ENCODE results near the gene CDK6. TPM values are rescaled to one million over a fixed set of nuclear protein-coding genes. Genes with fewer than 3 reads are reported as not detected.

The CDK6 gene
- total and polyA plus RNA-seq, 2 of the 8 experiments (the other 6 are each of a cell fraction or from before 2014, with no cell fraction given): 5.9 to 18.9 TPM

- Histone ChIP-seq H2AFZ (ENCODE audit: low read length) (no peak overlapping the region), H3K27me3 (replicated peaks in 1 of 4; ENCODE audit: control insufficient read depth in 3 of 4, extremely low read depth in 1 of 4, insufficient read depth in 3 of 4, low read length in 3 of 4) (no peaks in the 10 kb centered on the region), H4K20me1 (replicated peaks in 1 of 2; ENCODE audit: control insufficient read depth in 1 of 2, insufficient read depth in 2 of 2, low read length in 2 of 2) (no peaks in the 10 kb centered on the region), H2AK5ac (ENCODE audit: low read depth, low read length) (no peak overlapping the region), H3K14ac (ENCODE audit: insufficient read length) (no peak overlapping the region), H2BK12ac (ENCODE audit: low read depth, low read length) (no peak overlapping the region), H3K79me1 (ENCODE audit: low read depth, low read length) (no peaks in the 10 kb centered on the region), H3K9me3 (ENCODE audit: insufficient read depth in 2 of 2, low read depth in 1 of 2, low read length in 1 of 2) (no peaks in the 10 kb centered on the region), H3K4me1 (replicated peaks in 1 of 4; ENCODE audit: control insufficient read depth in 3 of 4, insufficient read depth in 4 of 4, low read length in 3 of 4) (no peaks in the 10 kb centered on the region), H3K23ac (ENCODE audit: insufficient read length) (no peak overlapping the region), H2BK5ac (ENCODE audit: low read depth, low read length) (no peak overlapping the region), H3K56ac (replicated peaks; ENCODE audit: insufficient read length, low read depth, low read length) (no peak overlapping the region), H4K5ac (ENCODE audit: insufficient read length, low read depth, low read length) (no peak overlapping the region), H3K9ac (replicated peaks in 1 of 4; ENCODE audit: extremely low read depth in 1 of 4, low read depth in 3 of 4, low read length in 3 of 4) (no peak overlapping the region), H2BK15ac (ENCODE audit: low read length) (no peak overlapping the region), H4K8ac (ENCODE audit: extremely low read depth, insufficient read depth, low read length) (no peak overlapping the region), H3K18ac (ENCODE audit: extremely low read depth, low read length) (no peak overlapping the region), H3K79me2 (ENCODE audit: control insufficient read depth in 1 of 2, insufficient read depth in 2 of 2, low read length in 2 of 2) (no peaks in the 10 kb centered on the region), H3K4ac (replicated peaks; ENCODE audit: insufficient read length, low read depth, low read length) (no peak overlapping the region), H3K36me3 (ENCODE audit: control insufficient read depth in 2 of 4, insufficient read depth in 4 of 4, low read length in 3 of 4) (no peaks in the 10 kb centered on the region), H3K27ac (ENCODE audit: low read depth, low read length) (no peak overlapping the region), H3K4me2 (ENCODE audit: insufficient read depth in 1 of 2, low read depth in 2 of 2, low read length in 2 of 2) (no peak overlapping the region), H2BK20ac (ENCODE audit: low read length) (no peak overlapping the region), H2BK120ac (replicated peaks; ENCODE audit: low read depth, low read length) (no peak overlapping the region), H3K4me3 (ENCODE audit: extremely low read depth in 1 of 4, insufficient read depth in 2 of 4, low read depth in 3 of 4, low read length in 4 of 4) (no peak overlapping the region), H4K91ac (replicated peaks; ENCODE audit: insufficient read length, low read length) (no peak overlapping the region), H3K23me2 (ENCODE audit: low read depth, low read length) (no peaks in the 10 kb centered on the region)
- FAIRE-seq (no peak), DNase-seq (ENCODE audit: low read depth in 1 of 2, low spot score in 2 of 2) (no peak)
- POLR2A ChIA-PET (ENCODE audit: partially characterized antibody): no interaction called here
- WGBS, 2 experiments (ENCODE audit: extremely low coverage in 1 of 2, insufficient coverage in 1 of 2, insufficient read length in 1 of 2, insufficient replicate concordance in 2 of 2, low coverage in 1 of 2, low lambda C conversion rate in 2 of 2, missing lambda C conversion rate in 1 of 2): 90% methylated on average over 4 of the region's 4 CpGs; no CpG with 5 or more reads in 1 of the 2 experiments
- no peak for TF ChIP-seq YY1 (IDR thresholded peaks at IDR 0.05; ENCODE audit: low read depth, low read length)
- TF ChIP-seq SRF (IDR thresholded peaks at IDR 0.05; ENCODE audit: low read depth, low read length): no peak
- no peak for TF ChIP-seq ATF2 (IDR thresholded peaks at IDR 0.05; ENCODE audit: low read length)
- TF ChIP-seq CBX8 (IDR thresholded peaks at IDR 0.05; ENCODE audit: borderline replicate concordance, low read depth, low read length): no peak
- TF ChIP-seq MAFK (IDR thresholded peaks at IDR 0.05; ENCODE audit: low read depth, low read length): no peak
- no peak for TF ChIP-seq EGR1 (IDR thresholded peaks at IDR 0.05; ENCODE audit: borderline replicate concordance, low read depth, low read length)
- no peak for TF ChIP-seq SP4 (IDR thresholded peaks at IDR 0.05; ENCODE audit: low read length)
- TF ChIP-seq ATF3 (IDR thresholded peaks at IDR 0.05; ENCODE audit: insufficient read depth, low read depth, low read length): no peak
- TF ChIP-seq GTF2F1 (IDR thresholded peaks at IDR 0.05; ENCODE audit: borderline replicate concordance, low read depth, low read length): no peak
- TF ChIP-seq POLR2AphosphoS5 (IDR thresholded peaks at IDR 0.05; ENCODE audit: low read depth, low read length): no peak
- CTCF ChIA-PET (ENCODE audit: partially characterized antibody): interaction anchor here (0.6 kb wide), 2 partner anchors 183 to 672 kb away, joined by 3 read pairs; no protein-coding TSS in a partner anchor
Observed at GRCh38 chr7:92648067-92648466, 188.3 kb downstream of the CDK6 start.

Measured in H1 (cell line).